GM23338 (cell line): ENCODE results near the gene NKX2-1. TPM values are rescaled to one million over a fixed set of nuclear protein-coding genes. Genes with fewer than 3 reads are reported as not detected.

ENCODE experiments used
- ATAC-seq: fragments of 200-7000 bp; cut with Tn5 transposase; 3 replicates; pipeline ENCODE4 v1.9.1; 2020
- DNase-seq: peaks from one replicate; pipeline ENCODE4 v3.0.0-alpha.2; 2015; ENCODE audit warnings: low spot score
- H2AFZ ChIP-seq: fragments of 200-600 bp; sonication (generic); 2 replicates; pipeline ENCODE4 v1.8.0; 2016; ENCODE audit warnings: antibody characterized with exemption, mild to moderate bottlenecking, moderate library complexity
- H3F3A ChIP-seq: fragments of 200-600 bp; sonication (generic); replicated peaks from 2 replicates; pipeline ENCODE4 v1.8.0; 2017; ENCODE audit warnings: antibody characterized with exemption, mixed run types, low read depth
- H3K27ac ChIP-seq: fragments of 200-600 bp; sonication (generic); 2 replicates; pipeline ENCODE4 v1.6.1; 2016; ENCODE audit warnings: low read depth
- H3K27me3 ChIP-seq: fragments of 200-600 bp; sonication (generic); 2 replicates; pipeline ENCODE4 v1.8.0; 2016; ENCODE audit warnings: mild to moderate bottlenecking, mixed run types, moderate library complexity; ENCODE audit not compliant: insufficient read depth
- H3K36me3 ChIP-seq: fragments of 200-600 bp; sonication (generic); 2 replicates; pipeline ENCODE4 v1.8.0; 2016; ENCODE audit warnings: mild to moderate bottlenecking; ENCODE audit not compliant: insufficient read depth
- H3K4me1 ChIP-seq: fragments of 200-600 bp; sonication (generic); 2 replicates; pipeline ENCODE4 v1.8.0; 2016; ENCODE audit warnings: mild to moderate bottlenecking, moderate library complexity; ENCODE audit not compliant: insufficient read depth
- H3K4me2 ChIP-seq: fragments of 200-600 bp; sonication (generic); 2 replicates; pipeline ENCODE4 v1.7.1; 2017; ENCODE audit warnings: mixed run types
- H3K4me3 ChIP-seq: fragments of 200-600 bp; sonication (generic); 2 replicates; pipeline ENCODE4 v1.6.1; 2016; ENCODE audit warnings: mixed run types
- H3K79me2 ChIP-seq: fragments of 200-600 bp; sonication (generic); replicated peaks from 2 replicates; pipeline ENCODE4 v1.8.0; 2017; ENCODE audit warnings: mild to moderate bottlenecking; ENCODE audit not compliant: insufficient read depth
- H3K9me2 ChIP-seq: fragments of 200-600 bp; sonication (generic); 2 replicates; pipeline ENCODE4 v1.8.0; 2017; ENCODE audit not compliant: insufficient read depth
- H4K20me1 ChIP-seq: fragments of 200-600 bp; sonication (generic); replicated peaks from 2 replicates; pipeline ENCODE4 v1.8.0; 2017; ENCODE audit warnings: mild to moderate bottlenecking; ENCODE audit not compliant: insufficient read depth
- H3K27ac Mint-ChIP-seq: 2 replicates; pipeline ENCODE4 v1.8.0; 2020; ENCODE audit warnings: inconsistent platforms, mild to moderate bottlenecking, moderate library complexity, mixed read lengths
- H3K27me3 Mint-ChIP-seq: 3 replicates; pipeline ENCODE4 v1.8.0; 2022; ENCODE audit warnings: low read depth, mild to moderate bottlenecking, moderate library complexity, mixed read lengths, inconsistent platforms; ENCODE audit not compliant: insufficient read depth, poor library complexity
- H3K36me3 Mint-ChIP-seq: 3 replicates; pipeline ENCODE4 v1.8.0; 2021; ENCODE audit warnings: low read depth, mild to moderate bottlenecking, inconsistent platforms, moderate library complexity, mixed read lengths
- H3K4me1 Mint-ChIP-seq: 3 replicates; pipeline ENCODE4 v1.8.0; 2020; ENCODE audit warnings: mild to moderate bottlenecking, inconsistent platforms, mixed read lengths
- H3K4me3 Mint-ChIP-seq: 3 replicates; pipeline ENCODE4 v1.8.0; 2021; ENCODE audit warnings: moderate library complexity, mild to moderate bottlenecking, inconsistent platforms, mixed read lengths
- H3K9me3 Mint-ChIP-seq: 3 replicates; pipeline ENCODE4 v1.8.0; 2020; ENCODE audit warnings: moderate library complexity, mild to moderate bottlenecking, inconsistent platforms, mixed read lengths
- CREB1 ChIP-seq: fragments of 250-450 bp; sonication (Bioruptor Pico); IDR thresholded peaks from 2 replicates; pipeline ENCODE4 v1.5.0; 2020; ENCODE audit warnings: low read depth, mild to moderate bottlenecking, moderate library complexity
- EZH2 ChIP-seq: fragments of 200-600 bp; sonication (generic); IDR thresholded peaks from one replicate; pipeline ENCODE4 v1.8.0; 2017; ENCODE audit warnings: antibody characterized with exemption, mild to moderate bottlenecking, low read depth; ENCODE audit not compliant: unreplicated experiment
- EZH2phosphoT487 ChIP-seq: fragments of 200-600 bp; sonication (generic); IDR thresholded peaks from one replicate; pipeline ENCODE4 v1.8.1; 2018; ENCODE audit warnings: antibody characterized with exemption; ENCODE audit not compliant: unreplicated experiment
- JUNB ChIP-seq: IDR thresholded peaks from one replicate; pipeline ENCODE4 v1.6.1; 2016; ENCODE audit warnings: antibody characterized with exemption; ENCODE audit not compliant: unreplicated experiment
- NANOG ChIP-seq: IDR thresholded peaks from 2 replicates; pipeline ENCODE4 v1.6.1; 2016; ENCODE audit warnings: antibody characterized with exemption, borderline replicate concordance
- POLR2AphosphoS5 ChIP-seq: IDR thresholded peaks from 2 replicates; pipeline ENCODE4 v1.6.1; 2016; ENCODE audit warnings: antibody characterized with exemption, low read depth
- STAT1 ChIP-seq: IDR thresholded peaks from one replicate; pipeline ENCODE4 v1.6.1; 2016; ENCODE audit warnings: antibody characterized with exemption; ENCODE audit not compliant: unreplicated experiment
- ZNF114 ChIP-seq: fragments of 250-450 bp; sonication (Bioruptor Pico); IDR thresholded peaks from 2 replicates; pipeline ENCODE4 v1.5.0; 2020; ENCODE audit warnings: mild to moderate bottlenecking, moderate library complexity
- ZNF331 ChIP-seq: fragments of 250-450 bp; sonication (Bioruptor Pico); IDR thresholded peaks from 2 replicates; pipeline ENCODE4 v1.5.0; 2020; ENCODE audit warnings: low read depth, mild to moderate bottlenecking, moderate library complexity
- polyA plus RNA-seq: library from polyadenylated mRNA; unstranded; fragments of >200 nt; fragmentation: Nextera tagmentation; extraction: Ambion mirVana; gene quantifications from 2 replicates; pipeline ENCODE4 v1.2.1, GENCODE V29; 2016
- total RNA-seq: library from RNA; depleted of rRNA; stranded (reverse); fragments of >200 nt; shearing (Covaris generic); gene quantifications from 2 replicates; pipeline ENCODE4 v1.2.3, GENCODE V29; 2014
- TF ChIP-seq, protein P1 (sequence below): IDR thresholded peaks from one replicate; pipeline ENCODE4 v1.6.1; 2018; ENCODE audit warnings: antibody characterized with exemption; ENCODE audit not compliant: unreplicated experiment
- TF ChIP-seq, protein P2 (sequence below): fragments of 250-450 bp; sonication (Bioruptor Pico); IDR thresholded peaks from 2 replicates; pipeline ENCODE4 v1.5.0; 2020; ENCODE audit warnings: mild to moderate bottlenecking, moderate library complexity
- TF ChIP-seq, protein P3 (sequence below), 2 experiments: fragments of 200-600 bp in 1 of 2; sonication (generic) in 1 of 2; conservative IDR thresholded peaks; 2 replicates each; pipeline versions ENCODE4 v1.5.1 to v1.6.1; 2016 to 2017; ENCODE audit warnings: antibody characterized with exemption in 2 of 2, low read depth in 2 of 2, mild to moderate bottlenecking in 2 of 2, moderate library complexity in 1 of 2
- TF ChIP-seq, protein P4 (sequence below): IDR thresholded peaks from 2 replicates; pipeline ENCODE4 v1.6.1; 2016; ENCODE audit warnings: antibody characterized with exemption

Gene NKX2-1
- total and polyA plus RNA-seq, 2 experiments from 2014 or later = not detected

DNA sequence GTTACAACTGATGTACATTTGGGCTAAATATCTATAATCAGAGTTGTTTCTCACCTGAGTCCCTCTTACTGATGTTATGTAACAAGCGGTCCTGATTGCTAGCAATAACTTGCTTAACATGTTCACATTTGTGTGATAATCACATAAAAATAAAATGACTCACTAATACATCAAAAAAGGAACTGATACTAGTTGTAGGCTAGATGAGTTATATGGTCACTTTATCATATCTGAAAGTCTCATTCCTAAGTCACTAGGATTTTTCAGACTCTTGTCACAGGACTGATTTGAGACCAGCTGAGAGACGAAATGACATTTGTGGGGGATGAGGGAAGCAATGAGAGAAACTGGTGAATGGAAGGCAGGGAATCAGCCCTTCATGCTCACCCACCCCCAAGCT lies 34.3 kb downstream of the NKX2-1 start:
- H3K4me2 ChIP-seq = no peak overlapping the region
- DNase-seq = no peak
- H3K9me2 ChIP-seq = no peaks in the 10 kb centered on the region
- H3K27ac ChIP-seq = no peak overlapping the region
- no peak overlapping the region for H3K27ac Mint-ChIP-seq
- H3K27me3 Mint-ChIP-seq = peaks cover 2% of the 10 kb centered on the region
- H3K36me3 ChIP-seq = no peaks in the 10 kb centered on the region
- H3K27me3 ChIP-seq = no peaks in the 10 kb centered on the region
- no peaks in the 10 kb centered on the region for H3K36me3 Mint-ChIP-seq
- H3K4me1 ChIP-seq = no peaks in the 10 kb centered on the region
- H4K20me1 ChIP-seq = no peaks in the 10 kb centered on the region
- H3K9me3 Mint-ChIP-seq = no peaks in the 10 kb centered on the region
- no peak overlapping the region for H2AFZ ChIP-seq
- H3K4me3 Mint-ChIP-seq = no peak overlapping the region
- no peaks in the 10 kb centered on the region for H3F3A ChIP-seq
- ATAC-seq = no peak
- TF ChIP-seq, protein P1, sequence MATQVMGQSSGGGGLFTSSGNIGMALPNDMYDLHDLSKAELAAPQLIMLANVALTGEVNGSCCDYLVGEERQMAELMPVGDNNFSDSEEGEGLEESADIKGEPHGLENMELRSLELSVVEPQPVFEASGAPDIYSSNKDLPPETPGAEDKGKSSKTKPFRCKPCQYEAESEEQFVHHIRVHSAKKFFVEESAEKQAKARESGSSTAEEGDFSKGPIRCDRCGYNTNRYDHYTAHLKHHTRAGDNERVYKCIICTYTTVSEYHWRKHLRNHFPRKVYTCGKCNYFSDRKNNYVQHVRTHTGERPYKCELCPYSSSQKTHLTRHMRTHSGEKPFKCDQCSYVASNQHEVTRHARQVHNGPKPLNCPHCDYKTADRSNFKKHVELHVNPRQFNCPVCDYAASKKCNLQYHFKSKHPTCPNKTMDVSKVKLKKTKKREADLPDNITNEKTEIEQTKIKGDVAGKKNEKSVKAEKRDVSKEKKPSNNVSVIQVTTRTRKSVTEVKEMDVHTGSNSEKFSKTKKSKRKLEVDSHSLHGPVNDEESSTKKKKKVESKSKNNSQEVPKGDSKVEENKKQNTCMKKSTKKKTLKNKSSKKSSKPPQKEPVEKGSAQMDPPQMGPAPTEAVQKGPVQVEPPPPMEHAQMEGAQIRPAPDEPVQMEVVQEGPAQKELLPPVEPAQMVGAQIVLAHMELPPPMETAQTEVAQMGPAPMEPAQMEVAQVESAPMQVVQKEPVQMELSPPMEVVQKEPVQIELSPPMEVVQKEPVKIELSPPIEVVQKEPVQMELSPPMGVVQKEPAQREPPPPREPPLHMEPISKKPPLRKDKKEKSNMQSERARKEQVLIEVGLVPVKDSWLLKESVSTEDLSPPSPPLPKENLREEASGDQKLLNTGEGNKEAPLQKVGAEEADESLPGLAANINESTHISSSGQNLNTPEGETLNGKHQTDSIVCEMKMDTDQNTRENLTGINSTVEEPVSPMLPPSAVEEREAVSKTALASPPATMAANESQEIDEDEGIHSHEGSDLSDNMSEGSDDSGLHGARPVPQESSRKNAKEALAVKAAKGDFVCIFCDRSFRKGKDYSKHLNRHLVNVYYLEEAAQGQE = no peak
- TF ChIP-seq, protein P2, sequence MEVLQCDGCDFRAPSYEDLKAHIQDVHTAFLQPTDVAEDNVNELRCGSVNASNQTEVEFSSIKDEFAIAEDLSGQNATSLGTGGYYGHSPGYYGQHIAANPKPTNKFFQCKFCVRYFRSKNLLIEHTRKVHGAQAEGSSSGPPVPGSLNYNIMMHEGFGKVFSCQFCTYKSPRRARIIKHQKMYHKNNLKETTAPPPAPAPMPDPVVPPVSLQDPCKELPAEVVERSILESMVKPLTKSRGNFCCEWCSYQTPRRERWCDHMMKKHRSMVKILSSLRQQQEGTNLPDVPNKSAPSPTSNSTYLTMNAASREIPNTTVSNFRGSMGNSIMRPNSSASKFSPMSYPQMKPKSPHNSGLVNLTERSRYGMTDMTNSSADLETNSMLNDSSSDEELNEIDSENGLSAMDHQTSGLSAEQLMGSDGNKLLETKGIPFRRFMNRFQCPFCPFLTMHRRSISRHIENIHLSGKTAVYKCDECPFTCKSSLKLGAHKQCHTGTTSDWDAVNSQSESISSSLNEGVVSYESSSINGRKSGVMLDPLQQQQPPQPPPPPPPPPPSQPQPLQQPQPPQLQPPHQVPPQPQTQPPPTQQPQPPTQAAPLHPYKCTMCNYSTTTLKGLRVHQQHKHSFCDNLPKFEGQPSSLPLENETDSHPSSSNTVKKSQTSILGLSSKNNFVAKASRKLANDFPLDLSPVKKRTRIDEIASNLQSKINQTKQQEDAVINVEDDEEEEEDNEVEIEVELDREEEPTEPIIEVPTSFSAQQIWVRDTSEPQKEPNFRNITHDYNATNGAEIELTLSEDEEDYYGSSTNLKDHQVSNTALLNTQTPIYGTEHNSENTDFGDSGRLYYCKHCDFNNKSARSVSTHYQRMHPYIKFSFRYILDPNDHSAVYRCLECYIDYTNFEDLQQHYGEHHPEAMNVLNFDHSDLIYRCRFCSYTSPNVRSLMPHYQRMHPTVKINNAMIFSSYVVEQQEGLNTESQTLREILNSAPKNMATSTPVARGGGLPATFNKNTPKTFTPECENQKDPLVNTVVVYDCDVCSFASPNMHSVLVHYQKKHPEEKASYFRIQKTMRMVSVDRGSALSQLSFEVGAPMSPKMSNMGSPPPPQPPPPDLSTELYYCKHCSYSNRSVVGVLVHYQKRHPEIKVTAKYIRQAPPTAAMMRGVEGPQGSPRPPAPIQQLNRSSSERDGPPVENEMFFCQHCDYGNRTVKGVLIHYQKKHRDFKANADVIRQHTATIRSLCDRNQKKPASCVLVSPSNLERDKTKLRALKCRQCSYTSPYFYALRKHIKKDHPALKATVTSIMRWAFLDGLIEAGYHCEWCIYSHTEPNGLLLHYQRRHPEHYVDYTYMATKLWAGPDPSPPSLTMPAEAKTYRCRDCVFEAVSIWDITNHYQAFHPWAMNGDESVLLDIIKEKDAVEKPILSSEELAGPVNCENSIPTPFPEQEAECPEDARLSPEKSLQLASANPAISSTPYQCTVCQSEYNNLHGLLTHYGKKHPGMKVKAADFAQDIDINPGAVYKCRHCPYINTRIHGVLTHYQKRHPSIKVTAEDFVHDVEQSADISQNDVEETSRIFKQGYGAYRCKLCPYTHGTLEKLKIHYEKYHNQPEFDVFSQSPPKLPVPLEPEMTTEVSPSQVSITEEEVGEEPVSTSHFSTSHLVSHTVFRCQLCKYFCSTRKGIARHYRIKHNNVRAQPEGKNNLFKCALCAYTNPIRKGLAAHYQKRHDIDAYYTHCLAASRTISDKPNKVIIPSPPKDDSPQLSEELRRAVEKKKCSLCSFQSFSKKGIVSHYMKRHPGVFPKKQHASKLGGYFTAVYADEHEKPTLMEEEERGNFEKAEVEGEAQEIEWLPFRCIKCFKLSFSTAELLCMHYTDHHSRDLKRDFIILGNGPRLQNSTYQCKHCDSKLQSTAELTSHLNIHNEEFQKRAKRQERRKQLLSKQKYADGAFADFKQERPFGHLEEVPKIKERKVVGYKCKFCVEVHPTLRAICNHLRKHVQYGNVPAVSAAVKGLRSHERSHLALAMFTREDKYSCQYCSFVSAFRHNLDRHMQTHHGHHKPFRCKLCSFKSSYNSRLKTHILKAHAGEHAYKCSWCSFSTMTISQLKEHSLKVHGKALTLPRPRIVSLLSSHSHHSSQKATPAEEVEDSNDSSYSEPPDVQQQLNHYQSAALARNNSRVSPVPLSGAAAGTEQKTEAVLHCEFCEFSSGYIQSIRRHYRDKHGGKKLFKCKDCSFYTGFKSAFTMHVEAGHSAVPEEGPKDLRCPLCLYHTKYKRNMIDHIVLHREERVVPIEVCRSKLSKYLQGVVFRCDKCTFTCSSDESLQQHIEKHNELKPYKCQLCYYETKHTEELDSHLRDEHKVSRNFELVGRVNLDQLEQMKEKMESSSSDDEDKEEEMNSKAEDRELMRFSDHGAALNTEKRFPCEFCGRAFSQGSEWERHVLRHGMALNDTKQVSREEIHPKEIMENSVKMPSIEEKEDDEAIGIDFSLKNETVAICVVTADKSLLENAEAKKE (CRISPR knock-in tag) = no peak
- TF ChIP-seq, protein P3, sequence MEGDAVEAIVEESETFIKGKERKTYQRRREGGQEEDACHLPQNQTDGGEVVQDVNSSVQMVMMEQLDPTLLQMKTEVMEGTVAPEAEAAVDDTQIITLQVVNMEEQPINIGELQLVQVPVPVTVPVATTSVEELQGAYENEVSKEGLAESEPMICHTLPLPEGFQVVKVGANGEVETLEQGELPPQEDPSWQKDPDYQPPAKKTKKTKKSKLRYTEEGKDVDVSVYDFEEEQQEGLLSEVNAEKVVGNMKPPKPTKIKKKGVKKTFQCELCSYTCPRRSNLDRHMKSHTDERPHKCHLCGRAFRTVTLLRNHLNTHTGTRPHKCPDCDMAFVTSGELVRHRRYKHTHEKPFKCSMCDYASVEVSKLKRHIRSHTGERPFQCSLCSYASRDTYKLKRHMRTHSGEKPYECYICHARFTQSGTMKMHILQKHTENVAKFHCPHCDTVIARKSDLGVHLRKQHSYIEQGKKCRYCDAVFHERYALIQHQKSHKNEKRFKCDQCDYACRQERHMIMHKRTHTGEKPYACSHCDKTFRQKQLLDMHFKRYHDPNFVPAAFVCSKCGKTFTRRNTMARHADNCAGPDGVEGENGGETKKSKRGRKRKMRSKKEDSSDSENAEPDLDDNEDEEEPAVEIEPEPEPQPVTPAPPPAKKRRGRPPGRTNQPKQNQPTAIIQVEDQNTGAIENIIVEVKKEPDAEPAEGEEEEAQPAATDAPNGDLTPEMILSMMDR (conservative IDR thresholded peaks at IDR 0.05; ENCODE audit: low read depth in 2 of 2) = no peak
- TF ChIP-seq NANOG (no peak), JUNB (no peak), STAT1 (no peak), EZH2phosphoT487 (no peak), EZH2 (no peak), ZNF114 (CRISPR knock-in tag) (no peak), ZNF331 (CRISPR knock-in tag) (no peak), CREB1 (no peak), POLR2AphosphoS5 (no peak)
- TF ChIP-seq, protein P4, sequence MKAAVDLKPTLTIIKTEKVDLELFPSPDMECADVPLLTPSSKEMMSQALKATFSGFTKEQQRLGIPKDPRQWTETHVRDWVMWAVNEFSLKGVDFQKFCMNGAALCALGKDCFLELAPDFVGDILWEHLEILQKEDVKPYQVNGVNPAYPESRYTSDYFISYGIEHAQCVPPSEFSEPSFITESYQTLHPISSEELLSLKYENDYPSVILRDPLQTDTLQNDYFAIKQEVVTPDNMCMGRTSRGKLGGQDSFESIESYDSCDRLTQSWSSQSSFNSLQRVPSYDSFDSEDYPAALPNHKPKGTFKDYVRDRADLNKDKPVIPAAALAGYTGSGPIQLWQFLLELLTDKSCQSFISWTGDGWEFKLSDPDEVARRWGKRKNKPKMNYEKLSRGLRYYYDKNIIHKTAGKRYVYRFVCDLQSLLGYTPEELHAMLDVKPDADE = no peak
- H3K4me1 Mint-ChIP-seq = no peaks in the 10 kb centered on the region
- H3K79me2 ChIP-seq = no peaks in the 10 kb centered on the region
- H3K4me3 ChIP-seq = no peak overlapping the region
